ENCODE measurements around the gene TUBAL3.
A peak's percentile ranks its signal among the peaks of the same experiment; 100 is the strongest.
"Not testable (repeated sequence)": the region's sequence is repeated elsewhere in the genome, so short reads cannot be mapped to it uniquely, and the experiment has no call there.

The TUBAL3 gene

GRCh38 chr10:5379202-5379601 lies 25.4 kb downstream of the TUBAL3 start:
- DNase-seq (ENCODE audit: low spot score) = not testable (repeated sequence)

- no peak for DNase-seq (ENCODE audit: low spot score)
Observed at GRCh38 chr10:5376450-5376849, 28.2 kb downstream of the TUBAL3 start.

GRCh38 chr10:5373891-5374611 lies 30.6 kb downstream of the TUBAL3 start:
- no peak for DNase-seq (ENCODE audit: low spot score)

- no peak for DNase-seq (ENCODE audit: low spot score)
Observed at GRCh38 chr10:5373307-5373706, 31.3 kb downstream of the TUBAL3 start.

GRCh38 chr10:5370493-5371352 lies 33.9 kb downstream of the TUBAL3 start:
- no peak for DNase-seq (ENCODE audit: low spot score)

- DNase-seq (ENCODE audit: low spot score) = no peak
Observed at GRCh38 chr10:5369362-5370158, 35.1 kb downstream of the TUBAL3 start.

GRCh38 chr10:5365928-5366327 lies 38.7 kb downstream of the TUBAL3 start:
- no peak for DNase-seq (ENCODE audit: low spot score)

- no peak for DNase-seq (ENCODE audit: low spot score)
Observed at GRCh38 chr10:5364890-5365338, 39.7 kb downstream of the TUBAL3 start, which contains the start of gene UCN3. Gene UCN3 (plus strand): TSS chr10:5364966. CDS start chr10:5373721, 8,755 bp downstream.

GRCh38 chr10:5364374-5364773 lies 40.3 kb downstream of the TUBAL3 start:
- no peak for DNase-seq (ENCODE audit: low spot score)

GRCh38 chr10:5362873-5363272 lies 41.8 kb downstream of the TUBAL3 start:
- DNase-seq (ENCODE audit: low spot score) = no peak

- DNase-seq (ENCODE audit: low spot score) = no peak
Observed at GRCh38 chr10:5361966-5362365, 42.7 kb downstream of the TUBAL3 start.

GRCh38 chr10:5360318-5360915 lies 44.2 kb downstream of the TUBAL3 start:
- DNase-seq (ENCODE audit: low spot score) = no peak

GRCh38 chr10:5356302-5356763 lies 48.3 kb downstream of the TUBAL3 start:
- DNase-seq (ENCODE audit: low spot score) = no peak

- no peak for DNase-seq (ENCODE audit: low spot score)
Observed at GRCh38 chr10:5355594-5356301, 48.9 kb downstream of the TUBAL3 start.

- no peak for DNase-seq (ENCODE audit: low spot score)
Observed at GRCh38 chr10:5354068-5354467, 50.6 kb downstream of the TUBAL3 start.

- no peak for DNase-seq (ENCODE audit: low spot score)
Observed at GRCh38 chr10:5349362-5349761, 55.3 kb downstream of the TUBAL3 start.

GRCh38 chr10:5346881-5347280 lies 57.7 kb downstream of the TUBAL3 start:
- DNase-seq (ENCODE audit: low spot score) = no peak

- DNase-seq (ENCODE audit: low spot score) = no peak
Observed at GRCh38 chr10:5344746-5345145, 59.9 kb downstream of the TUBAL3 start.

- peak; percentile 29 for DNase-seq (ENCODE audit: low spot score)
Observed at GRCh38 chr10:5343979-5344378, 60.6 kb downstream of the TUBAL3 start.

- no peak for DNase-seq (ENCODE audit: low spot score)
Observed at GRCh38 chr10:5343561-5343960, 61.1 kb downstream of the TUBAL3 start.

All from AG20443 (cell line).